Measurements from ENCODE around the gene HOMER3. TPM values are rescaled to one million over a fixed set of nuclear protein-coding genes. Genes with fewer than 3 reads are reported as not detected.

The HOMER3 gene
- total RNA-seq, 2 donors from 2014 or later: 27.5 to 29.0 TPM

- Histone ChIP-seq H3K4me3 (no peak overlapping the region), H3K9me3 (no peaks in the 10 kb centered on the region), H3K36me3 (replicated peaks in 1 of 2; ENCODE audit: insufficient read depth in 1 of 2, low read depth in 2 of 2) (peaks cover 0 to 15% of the 10 kb centered on the region in 2 donors), H3K4me1 (peaks cover 12% of the 10 kb centered on the region), H3K27ac (no peak overlapping the region), H3K27me3 (no peaks in the 10 kb centered on the region)
- WGBS, 2 donors: 95 to 96% methylated on average over 4 to 18 of the region's 19 CpGs
- ATAC-seq: no peak
- no peak for DNase-seq
- TF ChIP-seq POLR2A (IDR thresholded peaks at IDR 0.05) (no peak), CTCF (IDR thresholded peaks at IDR 0.05) (no peak)
- intact Hi-C loops (cut with DNase I): no loop called here
Observed at GRCh38 chr19:18910801-18911436, 30.1 kb downstream of the HOMER3 start.

GRCh38 chr19:18910010-18910409 lies 31.0 kb downstream of the HOMER3 start:
- 90 to 97% methylated on average over 3 to 10 of the region's 10 CpGs for WGBS, 2 donors
- DNase-seq (no peak), ATAC-seq (no peak)
- no peaks in the 10 kb centered on the region for H3K9me3 ChIP-seq
- H3K27ac ChIP-seq: no peak overlapping the region
- H3K4me1 ChIP-seq: peaks cover 3% of the 10 kb centered on the region
- peaks cover 0 to 20% of the 10 kb centered on the region in 2 donors for H3K36me3 ChIP-seq (replicated peaks in 1 of 2; ENCODE audit: insufficient read depth in 1 of 2, low read depth in 2 of 2)
- H3K27me3 ChIP-seq: no peaks in the 10 kb centered on the region
- H3K4me3 ChIP-seq: no peak overlapping the region
- intact Hi-C loops (cut with DNase I): no loop called here
- TF ChIP-seq POLR2A (IDR thresholded peaks at IDR 0.05) (no peak), CTCF (IDR thresholded peaks at IDR 0.05) (no peak)

DNA sequence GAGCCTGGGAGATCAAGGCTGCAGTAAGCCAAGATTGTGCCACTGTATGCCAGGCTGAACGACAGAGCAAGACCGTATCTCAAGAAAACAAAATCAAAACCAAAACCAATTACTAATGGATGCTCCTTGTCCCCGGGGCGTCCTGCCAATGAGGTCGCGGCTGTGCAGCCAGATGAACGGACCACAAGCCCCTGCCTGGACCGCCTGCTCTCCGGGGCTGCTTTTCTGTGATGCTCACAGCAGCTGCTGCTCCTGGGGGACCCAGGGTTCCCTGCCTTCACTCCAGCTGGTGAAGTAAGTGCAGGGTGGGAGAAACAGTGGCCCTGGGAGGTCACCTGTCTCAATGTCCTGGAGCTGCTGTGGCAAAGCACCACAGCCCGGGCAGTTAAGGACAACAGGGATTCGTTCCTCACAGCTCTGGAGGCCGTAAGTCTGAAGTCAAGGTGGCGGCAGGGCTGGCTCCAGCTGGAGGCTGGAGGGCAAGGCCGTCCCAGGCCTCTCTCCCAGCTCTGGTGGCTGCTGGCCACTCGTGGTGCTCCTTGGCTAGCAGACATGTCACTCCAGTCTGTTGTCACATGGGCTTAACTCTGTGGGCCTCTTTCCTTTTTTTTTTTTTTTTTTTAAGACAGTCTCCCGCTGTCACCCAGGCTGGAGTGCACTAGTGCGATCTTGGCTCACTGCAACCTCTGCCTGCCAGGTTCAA lies 31.9 kb downstream of the HOMER3 start:
- 90 to 91% methylated on average over 15 to 17 of the region's 17 CpGs for WGBS, 2 donors
- peaks cover 0 to 22% of the 10 kb centered on the region in 2 donors for H3K36me3 ChIP-seq (replicated peaks in 1 of 2; ENCODE audit: insufficient read depth in 1 of 2, low read depth in 2 of 2)
- no peak overlapping the region for H3K4me3 ChIP-seq
- no peak overlapping the region for H3K27ac ChIP-seq
- TF ChIP-seq POLR2A (IDR thresholded peaks at IDR 0.05): no peak
- TF ChIP-seq CTCF (IDR thresholded peaks at IDR 0.05): no peak
- DNase-seq (no peak), ATAC-seq (no peak)
- H3K27me3 ChIP-seq: no peaks in the 10 kb centered on the region
- H3K4me1 ChIP-seq: no peaks in the 10 kb centered on the region
- intact Hi-C loops (cut with DNase I): no loop called here
- no peaks in the 10 kb centered on the region for H3K9me3 ChIP-seq

GRCh38 chr19:18906605-18907519 lies 34.2 kb downstream of the HOMER3 start:
- Histone ChIP-seq H3K4me3 (no peak overlapping the region), H3K4me1 (no peaks in the 10 kb centered on the region), H3K27me3 (no peaks in the 10 kb centered on the region), H3K9me3 (no peaks in the 10 kb centered on the region), H3K27ac (no peak overlapping the region), H3K36me3 (replicated peaks in 1 of 2; ENCODE audit: insufficient read depth in 1 of 2, low read depth in 2 of 2) (peaks cover 0 to 25% of the 10 kb centered on the region in 2 donors)
- no peak for ATAC-seq
- DNase-seq: no peak
- WGBS, 2 donors: 87% methylated on average over 30 of the region's 36 CpGs; no CpG with 5 or more reads in 1 of the 2 donors
- intact Hi-C loops (cut with DNase I): no loop called here
- TF ChIP-seq POLR2A (IDR thresholded peaks at IDR 0.05) (no peak), CTCF (IDR thresholded peaks at IDR 0.05) (no peak)
